GM23338 (cell line): Measurements from ENCODE around the gene TSPAN33. TPM values are rescaled to one million over a fixed set of nuclear protein-coding genes. Genes with fewer than 3 reads are reported as not detected.

Experiments used
- ATAC-seq: fragments of 200-7000 bp; cut with Tn5 transposase; 3 replicates; pipeline ENCODE4 v1.9.1; 2020
- DNase-seq: peaks from one replicate; pipeline ENCODE4 v3.0.0-alpha.2; 2015; ENCODE audit warnings: low spot score
- H2AFZ ChIP-seq: fragments of 200-600 bp; sonication (generic); 2 replicates; pipeline ENCODE4 v1.8.0; 2016; ENCODE audit warnings: antibody characterized with exemption, mild to moderate bottlenecking, moderate library complexity
- H3F3A ChIP-seq: fragments of 200-600 bp; sonication (generic); replicated peaks from 2 replicates; pipeline ENCODE4 v1.8.0; 2017; ENCODE audit warnings: antibody characterized with exemption, mixed run types, low read depth
- H3K27ac ChIP-seq: fragments of 200-600 bp; sonication (generic); 2 replicates; pipeline ENCODE4 v1.6.1; 2016; ENCODE audit warnings: low read depth
- H3K27me3 ChIP-seq: fragments of 200-600 bp; sonication (generic); 2 replicates; pipeline ENCODE4 v1.8.0; 2016; ENCODE audit warnings: mild to moderate bottlenecking, mixed run types, moderate library complexity; ENCODE audit not compliant: insufficient read depth
- H3K36me3 ChIP-seq: fragments of 200-600 bp; sonication (generic); 2 replicates; pipeline ENCODE4 v1.8.0; 2016; ENCODE audit warnings: mild to moderate bottlenecking; ENCODE audit not compliant: insufficient read depth
- H3K4me1 ChIP-seq: fragments of 200-600 bp; sonication (generic); 2 replicates; pipeline ENCODE4 v1.8.0; 2016; ENCODE audit warnings: mild to moderate bottlenecking, moderate library complexity; ENCODE audit not compliant: insufficient read depth
- H3K4me2 ChIP-seq: fragments of 200-600 bp; sonication (generic); 2 replicates; pipeline ENCODE4 v1.7.1; 2017; ENCODE audit warnings: mixed run types
- H3K4me3 ChIP-seq: fragments of 200-600 bp; sonication (generic); 2 replicates; pipeline ENCODE4 v1.6.1; 2016; ENCODE audit warnings: mixed run types
- H3K79me2 ChIP-seq: fragments of 200-600 bp; sonication (generic); replicated peaks from 2 replicates; pipeline ENCODE4 v1.8.0; 2017; ENCODE audit warnings: mild to moderate bottlenecking; ENCODE audit not compliant: insufficient read depth
- H3K9me2 ChIP-seq: fragments of 200-600 bp; sonication (generic); 2 replicates; pipeline ENCODE4 v1.8.0; 2017; ENCODE audit not compliant: insufficient read depth
- H4K20me1 ChIP-seq: fragments of 200-600 bp; sonication (generic); replicated peaks from 2 replicates; pipeline ENCODE4 v1.8.0; 2017; ENCODE audit warnings: mild to moderate bottlenecking; ENCODE audit not compliant: insufficient read depth
- H3K27ac Mint-ChIP-seq: 2 replicates; pipeline ENCODE4 v1.8.0; 2020; ENCODE audit warnings: inconsistent platforms, mild to moderate bottlenecking, moderate library complexity, mixed read lengths
- H3K27me3 Mint-ChIP-seq: 3 replicates; pipeline ENCODE4 v1.8.0; 2022; ENCODE audit warnings: low read depth, mild to moderate bottlenecking, moderate library complexity, mixed read lengths, inconsistent platforms; ENCODE audit not compliant: insufficient read depth, poor library complexity
- H3K36me3 Mint-ChIP-seq: 3 replicates; pipeline ENCODE4 v1.8.0; 2021; ENCODE audit warnings: low read depth, mild to moderate bottlenecking, inconsistent platforms, moderate library complexity, mixed read lengths
- H3K4me1 Mint-ChIP-seq: 3 replicates; pipeline ENCODE4 v1.8.0; 2020; ENCODE audit warnings: mild to moderate bottlenecking, inconsistent platforms, mixed read lengths
- H3K4me3 Mint-ChIP-seq: 3 replicates; pipeline ENCODE4 v1.8.0; 2021; ENCODE audit warnings: moderate library complexity, mild to moderate bottlenecking, inconsistent platforms, mixed read lengths
- H3K9me3 Mint-ChIP-seq: 3 replicates; pipeline ENCODE4 v1.8.0; 2020; ENCODE audit warnings: moderate library complexity, mild to moderate bottlenecking, inconsistent platforms, mixed read lengths
- CREB1 ChIP-seq: fragments of 250-450 bp; sonication (Bioruptor Pico); IDR thresholded peaks from 2 replicates; pipeline ENCODE4 v1.5.0; 2020; ENCODE audit warnings: low read depth, mild to moderate bottlenecking, moderate library complexity
- EZH2phosphoT487 ChIP-seq: fragments of 200-600 bp; sonication (generic); IDR thresholded peaks from one replicate; pipeline ENCODE4 v1.8.1; 2018; ENCODE audit warnings: antibody characterized with exemption; ENCODE audit not compliant: unreplicated experiment
- JUNB ChIP-seq: IDR thresholded peaks from one replicate; pipeline ENCODE4 v1.6.1; 2016; ENCODE audit warnings: antibody characterized with exemption; ENCODE audit not compliant: unreplicated experiment
- POLR2AphosphoS5 ChIP-seq: IDR thresholded peaks from 2 replicates; pipeline ENCODE4 v1.6.1; 2016; ENCODE audit warnings: antibody characterized with exemption, low read depth
- STAT1 ChIP-seq: IDR thresholded peaks from one replicate; pipeline ENCODE4 v1.6.1; 2016; ENCODE audit warnings: antibody characterized with exemption; ENCODE audit not compliant: unreplicated experiment
- ZNF114 ChIP-seq: fragments of 250-450 bp; sonication (Bioruptor Pico); IDR thresholded peaks from 2 replicates; pipeline ENCODE4 v1.5.0; 2020; ENCODE audit warnings: mild to moderate bottlenecking, moderate library complexity
- ZNF331 ChIP-seq: fragments of 250-450 bp; sonication (Bioruptor Pico); IDR thresholded peaks from 2 replicates; pipeline ENCODE4 v1.5.0; 2020; ENCODE audit warnings: low read depth, mild to moderate bottlenecking, moderate library complexity
- polyA plus RNA-seq: library from polyadenylated mRNA; unstranded; fragments of >200 nt; fragmentation: Nextera tagmentation; extraction: Ambion mirVana; gene quantifications from 2 replicates; pipeline ENCODE4 v1.2.1, GENCODE V29; 2016
- total RNA-seq: library from RNA; depleted of rRNA; stranded (reverse); fragments of >200 nt; shearing (Covaris generic); gene quantifications from 2 replicates; pipeline ENCODE4 v1.2.3, GENCODE V29; 2014
- TF ChIP-seq, protein P1 (sequence below): IDR thresholded peaks from one replicate; pipeline ENCODE4 v1.6.1; 2018; ENCODE audit warnings: antibody characterized with exemption; ENCODE audit not compliant: unreplicated experiment
- TF ChIP-seq, protein P2 (sequence below): fragments of 250-450 bp; sonication (Bioruptor Pico); IDR thresholded peaks from 2 replicates; pipeline ENCODE4 v1.5.0; 2020; ENCODE audit warnings: mild to moderate bottlenecking, moderate library complexity
- TF ChIP-seq, protein P3 (sequence below): IDR thresholded peaks from 2 replicates; pipeline ENCODE4 v1.6.1; 2016; ENCODE audit warnings: antibody characterized with exemption
- TF ChIP-seq, protein P4 (sequence below), 2 experiments: fragments of 200-600 bp in 1 of 2; sonication (generic) in 1 of 2; conservative IDR thresholded peaks; 2 replicates each; pipeline versions ENCODE4 v1.5.1 to v1.6.1; 2016 to 2017; ENCODE audit warnings: antibody characterized with exemption in 2 of 2, low read depth in 2 of 2, mild to moderate bottlenecking in 2 of 2, moderate library complexity in 1 of 2

The TSPAN33 gene
- total and polyA plus RNA-seq, 2 experiments from 2014 or later: 17.6 to 51.5 TPM

DNA sequence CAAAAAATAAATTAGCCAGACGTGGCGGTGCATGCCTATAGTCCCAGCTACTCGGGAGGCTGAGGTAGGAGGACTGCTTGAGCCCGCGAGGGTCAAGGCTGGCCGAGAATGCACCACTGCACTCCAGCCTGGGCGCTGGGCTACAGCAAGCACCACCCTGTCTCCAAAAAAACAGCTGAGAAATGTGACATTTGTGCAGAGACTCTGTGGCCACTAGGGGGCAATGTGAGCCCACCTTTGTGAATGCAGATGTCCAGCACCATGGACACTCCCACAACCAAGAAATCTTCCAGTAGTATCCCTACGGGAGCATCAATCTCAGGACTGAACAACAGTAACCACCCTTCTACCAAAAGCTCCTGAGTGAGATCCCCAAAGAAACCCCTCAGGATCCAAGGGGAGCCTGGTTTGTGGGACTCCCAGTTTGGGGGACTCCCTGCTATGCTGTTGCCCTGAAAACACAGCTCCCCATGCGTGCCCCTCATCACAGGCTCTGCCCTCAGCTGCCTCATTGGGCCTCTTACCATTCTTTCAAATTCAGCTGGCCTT is 74.1 kb downstream of the TSPAN33 start:
- Mint-ChIP-seq H3K4me1 (peaks cover 5% of the 10 kb centered on the region; the same call in 2 of the 3 replicates), H3K4me3 (no peak overlapping the region), H3K9me3 (peaks cover 33% of the 10 kb centered on the region), H3K27me3 (peaks cover 7% of the 10 kb centered on the region), H3K36me3 (peaks cover 26% of the 10 kb centered on the region), H3K27ac (no peak overlapping the region)
- no peaks in the 10 kb centered on the region for H3K9me2 ChIP-seq
- TF ChIP-seq POLR2AphosphoS5 (no peak), EZH2phosphoT487 (no peak), ZNF114 (CRISPR knock-in tag) (no peak), CREB1 (no peak), ZNF331 (no peak), JUNB (no peak), STAT1 (no peak)
- TF ChIP-seq, protein P1, sequence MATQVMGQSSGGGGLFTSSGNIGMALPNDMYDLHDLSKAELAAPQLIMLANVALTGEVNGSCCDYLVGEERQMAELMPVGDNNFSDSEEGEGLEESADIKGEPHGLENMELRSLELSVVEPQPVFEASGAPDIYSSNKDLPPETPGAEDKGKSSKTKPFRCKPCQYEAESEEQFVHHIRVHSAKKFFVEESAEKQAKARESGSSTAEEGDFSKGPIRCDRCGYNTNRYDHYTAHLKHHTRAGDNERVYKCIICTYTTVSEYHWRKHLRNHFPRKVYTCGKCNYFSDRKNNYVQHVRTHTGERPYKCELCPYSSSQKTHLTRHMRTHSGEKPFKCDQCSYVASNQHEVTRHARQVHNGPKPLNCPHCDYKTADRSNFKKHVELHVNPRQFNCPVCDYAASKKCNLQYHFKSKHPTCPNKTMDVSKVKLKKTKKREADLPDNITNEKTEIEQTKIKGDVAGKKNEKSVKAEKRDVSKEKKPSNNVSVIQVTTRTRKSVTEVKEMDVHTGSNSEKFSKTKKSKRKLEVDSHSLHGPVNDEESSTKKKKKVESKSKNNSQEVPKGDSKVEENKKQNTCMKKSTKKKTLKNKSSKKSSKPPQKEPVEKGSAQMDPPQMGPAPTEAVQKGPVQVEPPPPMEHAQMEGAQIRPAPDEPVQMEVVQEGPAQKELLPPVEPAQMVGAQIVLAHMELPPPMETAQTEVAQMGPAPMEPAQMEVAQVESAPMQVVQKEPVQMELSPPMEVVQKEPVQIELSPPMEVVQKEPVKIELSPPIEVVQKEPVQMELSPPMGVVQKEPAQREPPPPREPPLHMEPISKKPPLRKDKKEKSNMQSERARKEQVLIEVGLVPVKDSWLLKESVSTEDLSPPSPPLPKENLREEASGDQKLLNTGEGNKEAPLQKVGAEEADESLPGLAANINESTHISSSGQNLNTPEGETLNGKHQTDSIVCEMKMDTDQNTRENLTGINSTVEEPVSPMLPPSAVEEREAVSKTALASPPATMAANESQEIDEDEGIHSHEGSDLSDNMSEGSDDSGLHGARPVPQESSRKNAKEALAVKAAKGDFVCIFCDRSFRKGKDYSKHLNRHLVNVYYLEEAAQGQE: peak; percentile 56
- TF ChIP-seq, protein P2, sequence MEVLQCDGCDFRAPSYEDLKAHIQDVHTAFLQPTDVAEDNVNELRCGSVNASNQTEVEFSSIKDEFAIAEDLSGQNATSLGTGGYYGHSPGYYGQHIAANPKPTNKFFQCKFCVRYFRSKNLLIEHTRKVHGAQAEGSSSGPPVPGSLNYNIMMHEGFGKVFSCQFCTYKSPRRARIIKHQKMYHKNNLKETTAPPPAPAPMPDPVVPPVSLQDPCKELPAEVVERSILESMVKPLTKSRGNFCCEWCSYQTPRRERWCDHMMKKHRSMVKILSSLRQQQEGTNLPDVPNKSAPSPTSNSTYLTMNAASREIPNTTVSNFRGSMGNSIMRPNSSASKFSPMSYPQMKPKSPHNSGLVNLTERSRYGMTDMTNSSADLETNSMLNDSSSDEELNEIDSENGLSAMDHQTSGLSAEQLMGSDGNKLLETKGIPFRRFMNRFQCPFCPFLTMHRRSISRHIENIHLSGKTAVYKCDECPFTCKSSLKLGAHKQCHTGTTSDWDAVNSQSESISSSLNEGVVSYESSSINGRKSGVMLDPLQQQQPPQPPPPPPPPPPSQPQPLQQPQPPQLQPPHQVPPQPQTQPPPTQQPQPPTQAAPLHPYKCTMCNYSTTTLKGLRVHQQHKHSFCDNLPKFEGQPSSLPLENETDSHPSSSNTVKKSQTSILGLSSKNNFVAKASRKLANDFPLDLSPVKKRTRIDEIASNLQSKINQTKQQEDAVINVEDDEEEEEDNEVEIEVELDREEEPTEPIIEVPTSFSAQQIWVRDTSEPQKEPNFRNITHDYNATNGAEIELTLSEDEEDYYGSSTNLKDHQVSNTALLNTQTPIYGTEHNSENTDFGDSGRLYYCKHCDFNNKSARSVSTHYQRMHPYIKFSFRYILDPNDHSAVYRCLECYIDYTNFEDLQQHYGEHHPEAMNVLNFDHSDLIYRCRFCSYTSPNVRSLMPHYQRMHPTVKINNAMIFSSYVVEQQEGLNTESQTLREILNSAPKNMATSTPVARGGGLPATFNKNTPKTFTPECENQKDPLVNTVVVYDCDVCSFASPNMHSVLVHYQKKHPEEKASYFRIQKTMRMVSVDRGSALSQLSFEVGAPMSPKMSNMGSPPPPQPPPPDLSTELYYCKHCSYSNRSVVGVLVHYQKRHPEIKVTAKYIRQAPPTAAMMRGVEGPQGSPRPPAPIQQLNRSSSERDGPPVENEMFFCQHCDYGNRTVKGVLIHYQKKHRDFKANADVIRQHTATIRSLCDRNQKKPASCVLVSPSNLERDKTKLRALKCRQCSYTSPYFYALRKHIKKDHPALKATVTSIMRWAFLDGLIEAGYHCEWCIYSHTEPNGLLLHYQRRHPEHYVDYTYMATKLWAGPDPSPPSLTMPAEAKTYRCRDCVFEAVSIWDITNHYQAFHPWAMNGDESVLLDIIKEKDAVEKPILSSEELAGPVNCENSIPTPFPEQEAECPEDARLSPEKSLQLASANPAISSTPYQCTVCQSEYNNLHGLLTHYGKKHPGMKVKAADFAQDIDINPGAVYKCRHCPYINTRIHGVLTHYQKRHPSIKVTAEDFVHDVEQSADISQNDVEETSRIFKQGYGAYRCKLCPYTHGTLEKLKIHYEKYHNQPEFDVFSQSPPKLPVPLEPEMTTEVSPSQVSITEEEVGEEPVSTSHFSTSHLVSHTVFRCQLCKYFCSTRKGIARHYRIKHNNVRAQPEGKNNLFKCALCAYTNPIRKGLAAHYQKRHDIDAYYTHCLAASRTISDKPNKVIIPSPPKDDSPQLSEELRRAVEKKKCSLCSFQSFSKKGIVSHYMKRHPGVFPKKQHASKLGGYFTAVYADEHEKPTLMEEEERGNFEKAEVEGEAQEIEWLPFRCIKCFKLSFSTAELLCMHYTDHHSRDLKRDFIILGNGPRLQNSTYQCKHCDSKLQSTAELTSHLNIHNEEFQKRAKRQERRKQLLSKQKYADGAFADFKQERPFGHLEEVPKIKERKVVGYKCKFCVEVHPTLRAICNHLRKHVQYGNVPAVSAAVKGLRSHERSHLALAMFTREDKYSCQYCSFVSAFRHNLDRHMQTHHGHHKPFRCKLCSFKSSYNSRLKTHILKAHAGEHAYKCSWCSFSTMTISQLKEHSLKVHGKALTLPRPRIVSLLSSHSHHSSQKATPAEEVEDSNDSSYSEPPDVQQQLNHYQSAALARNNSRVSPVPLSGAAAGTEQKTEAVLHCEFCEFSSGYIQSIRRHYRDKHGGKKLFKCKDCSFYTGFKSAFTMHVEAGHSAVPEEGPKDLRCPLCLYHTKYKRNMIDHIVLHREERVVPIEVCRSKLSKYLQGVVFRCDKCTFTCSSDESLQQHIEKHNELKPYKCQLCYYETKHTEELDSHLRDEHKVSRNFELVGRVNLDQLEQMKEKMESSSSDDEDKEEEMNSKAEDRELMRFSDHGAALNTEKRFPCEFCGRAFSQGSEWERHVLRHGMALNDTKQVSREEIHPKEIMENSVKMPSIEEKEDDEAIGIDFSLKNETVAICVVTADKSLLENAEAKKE (CRISPR knock-in tag): no peak
- TF ChIP-seq, protein P3, sequence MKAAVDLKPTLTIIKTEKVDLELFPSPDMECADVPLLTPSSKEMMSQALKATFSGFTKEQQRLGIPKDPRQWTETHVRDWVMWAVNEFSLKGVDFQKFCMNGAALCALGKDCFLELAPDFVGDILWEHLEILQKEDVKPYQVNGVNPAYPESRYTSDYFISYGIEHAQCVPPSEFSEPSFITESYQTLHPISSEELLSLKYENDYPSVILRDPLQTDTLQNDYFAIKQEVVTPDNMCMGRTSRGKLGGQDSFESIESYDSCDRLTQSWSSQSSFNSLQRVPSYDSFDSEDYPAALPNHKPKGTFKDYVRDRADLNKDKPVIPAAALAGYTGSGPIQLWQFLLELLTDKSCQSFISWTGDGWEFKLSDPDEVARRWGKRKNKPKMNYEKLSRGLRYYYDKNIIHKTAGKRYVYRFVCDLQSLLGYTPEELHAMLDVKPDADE: no peak
- TF ChIP-seq, protein P4, sequence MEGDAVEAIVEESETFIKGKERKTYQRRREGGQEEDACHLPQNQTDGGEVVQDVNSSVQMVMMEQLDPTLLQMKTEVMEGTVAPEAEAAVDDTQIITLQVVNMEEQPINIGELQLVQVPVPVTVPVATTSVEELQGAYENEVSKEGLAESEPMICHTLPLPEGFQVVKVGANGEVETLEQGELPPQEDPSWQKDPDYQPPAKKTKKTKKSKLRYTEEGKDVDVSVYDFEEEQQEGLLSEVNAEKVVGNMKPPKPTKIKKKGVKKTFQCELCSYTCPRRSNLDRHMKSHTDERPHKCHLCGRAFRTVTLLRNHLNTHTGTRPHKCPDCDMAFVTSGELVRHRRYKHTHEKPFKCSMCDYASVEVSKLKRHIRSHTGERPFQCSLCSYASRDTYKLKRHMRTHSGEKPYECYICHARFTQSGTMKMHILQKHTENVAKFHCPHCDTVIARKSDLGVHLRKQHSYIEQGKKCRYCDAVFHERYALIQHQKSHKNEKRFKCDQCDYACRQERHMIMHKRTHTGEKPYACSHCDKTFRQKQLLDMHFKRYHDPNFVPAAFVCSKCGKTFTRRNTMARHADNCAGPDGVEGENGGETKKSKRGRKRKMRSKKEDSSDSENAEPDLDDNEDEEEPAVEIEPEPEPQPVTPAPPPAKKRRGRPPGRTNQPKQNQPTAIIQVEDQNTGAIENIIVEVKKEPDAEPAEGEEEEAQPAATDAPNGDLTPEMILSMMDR (conservative IDR thresholded peaks at IDR 0.05; ENCODE audit: low read depth in 2 of 2): peak; percentile 96 to 99
- no peaks in the 10 kb centered on the region for H3K27me3 ChIP-seq
- no peaks in the 10 kb centered on the region for H3K36me3 ChIP-seq
- DNase-seq (peak; percentile 94), ATAC-seq (peak; percentile 87)
- H3K4me1 ChIP-seq: no peaks in the 10 kb centered on the region
- H3K27ac ChIP-seq: no peak overlapping the region
- H3F3A ChIP-seq: 0 out of 2 replicates have a peak, but pooled peaks cover 2% of the 10 kb centered on the region
- no peak overlapping the region for H2AFZ ChIP-seq
- H4K20me1 ChIP-seq: no peaks in the 10 kb centered on the region
- H3K4me3 ChIP-seq: no peak overlapping the region
- H3K4me2 ChIP-seq: no peak overlapping the region
- H3K79me2 ChIP-seq: no peaks in the 10 kb centered on the region
